ENCODE results near the gene CD209.
A peak's percentile ranks its signal among the peaks of the same experiment; 100 is the strongest.
"Not testable (repeated sequence)": the region's sequence is repeated elsewhere in the genome, so short reads cannot be mapped to it uniquely, and the experiment has no call there.

CD209 gene

DNA sequence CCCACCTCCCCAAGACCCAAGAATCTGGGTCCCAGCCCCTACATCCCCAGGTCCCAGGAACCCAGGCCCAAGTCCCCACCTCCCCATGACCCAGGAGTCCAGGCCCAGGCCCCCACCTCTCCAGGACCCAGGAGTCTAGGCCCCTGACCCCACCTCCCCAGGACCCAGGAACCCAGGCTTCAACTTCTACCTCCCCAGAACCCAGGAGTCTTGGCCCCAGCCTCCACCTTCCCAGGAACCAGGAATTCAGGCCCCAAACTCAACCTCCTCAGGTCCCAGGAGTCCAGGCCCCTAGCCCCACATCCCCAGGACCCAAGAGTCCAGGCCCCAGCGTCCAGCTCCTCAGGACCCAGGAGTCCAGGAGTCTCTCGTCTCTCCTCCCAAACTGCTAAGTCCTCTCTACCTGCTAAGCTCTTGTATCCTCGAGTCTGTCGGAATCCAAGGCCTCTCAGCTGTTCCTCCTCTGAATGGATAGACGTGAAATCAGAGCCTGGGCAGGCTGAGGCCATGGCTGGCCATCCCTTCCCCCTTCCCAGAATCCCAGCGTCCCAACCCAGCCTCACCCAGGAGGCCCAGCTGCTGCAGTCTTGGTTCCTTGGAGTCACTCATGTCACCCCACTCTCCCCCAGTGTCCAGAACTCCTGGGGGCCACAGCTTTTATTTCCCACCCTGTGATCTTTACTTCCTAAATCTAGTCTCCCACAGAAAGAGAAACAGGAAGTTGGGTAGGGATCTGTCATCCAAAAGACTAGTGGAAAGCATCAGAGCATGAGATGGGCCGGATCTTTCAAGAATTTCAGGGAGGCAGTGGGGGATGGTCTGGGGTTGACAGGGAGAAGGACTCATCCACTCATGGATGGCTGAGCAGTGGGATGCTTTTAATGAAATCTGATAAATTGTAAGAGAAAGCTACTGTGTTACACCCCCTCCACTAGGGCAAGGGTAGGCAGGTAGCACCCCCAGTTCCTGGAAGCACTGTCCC is at the start of gene CD209:
Gene CD209 (minus strand): TSS at position 632 of the 982 bp plus-strand sequence. CDS start 23 bp downstream, at position 609.
- H3K36me3 ChIP-seq (replicated peaks): no peaks in the 10 kb centered on the region
- H3K27me3 ChIP-seq (replicated peaks): no peaks in the 10 kb centered on the region
- H3K27ac ChIP-seq: no peak within 1 kb of the TSS
- TF ChIP-seq, protein P1, sequence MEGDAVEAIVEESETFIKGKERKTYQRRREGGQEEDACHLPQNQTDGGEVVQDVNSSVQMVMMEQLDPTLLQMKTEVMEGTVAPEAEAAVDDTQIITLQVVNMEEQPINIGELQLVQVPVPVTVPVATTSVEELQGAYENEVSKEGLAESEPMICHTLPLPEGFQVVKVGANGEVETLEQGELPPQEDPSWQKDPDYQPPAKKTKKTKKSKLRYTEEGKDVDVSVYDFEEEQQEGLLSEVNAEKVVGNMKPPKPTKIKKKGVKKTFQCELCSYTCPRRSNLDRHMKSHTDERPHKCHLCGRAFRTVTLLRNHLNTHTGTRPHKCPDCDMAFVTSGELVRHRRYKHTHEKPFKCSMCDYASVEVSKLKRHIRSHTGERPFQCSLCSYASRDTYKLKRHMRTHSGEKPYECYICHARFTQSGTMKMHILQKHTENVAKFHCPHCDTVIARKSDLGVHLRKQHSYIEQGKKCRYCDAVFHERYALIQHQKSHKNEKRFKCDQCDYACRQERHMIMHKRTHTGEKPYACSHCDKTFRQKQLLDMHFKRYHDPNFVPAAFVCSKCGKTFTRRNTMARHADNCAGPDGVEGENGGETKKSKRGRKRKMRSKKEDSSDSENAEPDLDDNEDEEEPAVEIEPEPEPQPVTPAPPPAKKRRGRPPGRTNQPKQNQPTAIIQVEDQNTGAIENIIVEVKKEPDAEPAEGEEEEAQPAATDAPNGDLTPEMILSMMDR (IDR thresholded peaks at IDR 0.05; ENCODE audit: low read depth, low read length, missing control alignments): no peak
- no peak within 1 kb of the TSS for H3K4me3 ChIP-seq (ENCODE audit: low read depth, low read length)
- in situ Hi-C loops (cut with HindIII; ENCODE audit: low pct_ligation_motif_present, low sequenced_read_pairs): no loop called here
- DNase-seq: no peak

DNA sequence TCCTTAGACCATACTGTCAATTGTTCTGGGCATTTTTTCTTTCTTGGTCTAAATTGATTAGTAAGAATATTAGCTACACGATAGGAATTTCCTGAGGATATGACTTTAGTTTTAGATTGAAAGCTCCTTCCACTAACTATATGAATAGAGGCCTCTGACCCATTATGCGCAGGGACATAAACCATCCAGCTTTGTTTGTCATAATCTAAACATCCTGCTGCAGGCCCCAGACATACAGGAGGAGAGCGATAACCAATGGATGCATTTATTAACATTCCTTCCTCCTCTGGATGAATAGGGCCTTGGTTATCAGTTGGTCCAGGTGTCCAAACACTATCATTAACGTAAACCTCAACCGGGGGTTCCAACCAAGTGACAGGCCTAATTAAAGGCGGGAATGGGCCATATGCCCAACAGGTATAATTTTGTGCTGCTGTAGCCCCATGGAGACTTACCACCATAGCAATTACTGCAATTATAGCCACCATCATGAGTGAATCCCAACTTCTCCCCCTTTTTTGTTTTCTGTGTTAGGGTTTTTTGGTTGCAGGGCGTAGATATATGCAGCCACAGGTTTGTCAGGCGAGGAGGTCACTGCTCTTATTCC is 48.3 kb upstream of the CD209 start:
- Histone ChIP-seq H3K27ac (no peak overlapping the region), H3K4me3 (ENCODE audit: low read depth, low read length) (no peak overlapping the region), H3K27me3 (replicated peaks) (no peaks in the 10 kb centered on the region), H3K36me3 (replicated peaks) (no peaks in the 10 kb centered on the region)
- in situ Hi-C loops (cut with HindIII; ENCODE audit: low pct_ligation_motif_present, low sequenced_read_pairs): no loop called here
- TF ChIP-seq, protein P1 (IDR thresholded peaks at IDR 0.05; ENCODE audit: low read depth, low read length, missing control alignments): no peak
- no peak for DNase-seq

DNA sequence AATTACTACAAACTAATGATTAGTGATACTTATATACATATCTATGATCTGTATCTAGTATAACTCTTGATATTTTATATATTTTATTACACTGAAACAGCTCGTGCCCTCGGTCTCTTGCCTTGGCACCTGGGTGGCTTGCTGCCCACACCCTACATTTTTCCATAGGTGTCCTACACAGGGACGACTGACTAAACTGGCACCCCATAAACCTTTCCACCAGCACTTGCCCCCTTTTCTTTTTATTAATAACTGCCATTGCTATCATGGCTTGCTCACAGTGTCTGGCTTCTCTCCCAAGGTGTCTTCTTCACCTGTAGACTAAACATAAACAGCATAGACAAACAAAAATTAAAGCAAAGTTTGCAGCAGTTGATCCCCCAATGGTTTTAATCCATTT is 46.2 kb upstream of the CD209 start:
- Histone ChIP-seq H3K27me3 (replicated peaks) (peaks cover 9% of the 10 kb centered on the region), H3K4me3 (ENCODE audit: low read depth, low read length) (no peak overlapping the region), H3K36me3 (replicated peaks) (no peaks in the 10 kb centered on the region), H3K27ac (no peak overlapping the region)
- TF ChIP-seq, protein P1 (IDR thresholded peaks at IDR 0.05; ENCODE audit: low read depth, low read length, missing control alignments): no peak
- no peak for DNase-seq
- in situ Hi-C loops (cut with HindIII; ENCODE audit: low pct_ligation_motif_present, low sequenced_read_pairs): no loop called here

DNA sequence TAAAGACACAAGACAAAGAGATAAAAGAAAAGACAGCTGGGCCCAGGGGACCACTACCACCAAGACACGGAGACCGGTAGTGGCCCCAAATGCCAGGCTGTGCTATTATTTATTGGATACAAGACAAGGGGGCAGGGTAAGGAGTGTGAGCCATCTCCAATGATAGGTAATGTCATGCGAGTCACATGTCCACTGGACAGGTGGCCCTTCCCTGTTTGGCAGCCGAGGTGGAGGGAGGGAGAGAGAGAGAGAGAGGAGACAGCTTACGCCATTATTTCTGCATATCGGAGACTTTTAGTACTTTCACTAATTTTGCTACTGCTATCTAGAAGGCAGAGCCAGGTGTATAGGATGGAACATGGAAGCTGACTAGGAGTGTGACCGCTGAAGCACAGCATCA is 45.4 kb upstream of the CD209 start:
- DNase-seq; H3K36me3 ChIP-seq (replicated peaks); H3K27ac ChIP-seq; in situ Hi-C loops (cut with HindIII; ENCODE audit: low pct_ligation_motif_present, low sequenced_read_pairs); H3K4me3 ChIP-seq (ENCODE audit: low read depth, low read length): not testable (repeated sequence)
- H3K27me3 ChIP-seq (replicated peaks): peaks cover 16% of the 10 kb centered on the region

- H3K27ac ChIP-seq: no peak overlapping the region
- H3K27me3 ChIP-seq (replicated peaks): peaks cover 20% of the 10 kb centered on the region
- in situ Hi-C loops (cut with HindIII; ENCODE audit: low pct_ligation_motif_present, low sequenced_read_pairs): no loop called here
- H3K4me3 ChIP-seq (ENCODE audit: low read depth, low read length): no peak overlapping the region
- no peaks in the 10 kb centered on the region for H3K36me3 ChIP-seq (replicated peaks)
- peak; percentile 5 for DNase-seq
- TF ChIP-seq, protein P1 (IDR thresholded peaks at IDR 0.05; ENCODE audit: low read depth, low read length, missing control alignments): no peak
Measured at GRCh38 chr19:7792281-7792680, 44.9 kb upstream of the CD209 start.

- no peak for DNase-seq
- H3K27me3 ChIP-seq (replicated peaks): peaks cover 24% of the 10 kb centered on the region
Measured at GRCh38 chr19:7790416-7790815, 43.1 kb upstream of the CD209 start.

More at GRCh38 chr19:7790416-7790815, 43.1 kb upstream of the CD209 start:
- TF ChIP-seq, protein P1 (IDR thresholded peaks at IDR 0.05; ENCODE audit: low read depth, low read length, missing control alignments): no peak
- in situ Hi-C loops (cut with HindIII; ENCODE audit: low pct_ligation_motif_present, low sequenced_read_pairs): no loop called here
- Histone ChIP-seq H3K4me3 (ENCODE audit: low read depth, low read length) (no peak overlapping the region), H3K36me3 (replicated peaks) (no peaks in the 10 kb centered on the region), H3K27ac (no peak overlapping the region)
